GM12878 (cell line): ENCODE measurements around the gene TPGS1. TPM values are rescaled to one million over a fixed set of nuclear protein-coding genes. Genes with fewer than 3 reads are reported as not detected.

Source experiments
- ATAC-seq: fragments of 200-7000 bp; cut with Tn5 transposase; 3 replicates; pipeline ENCODE4 v1.9.1; 2020; ENCODE audit warnings: mild to moderate bottlenecking, moderate library complexity
- BruUV-seq: library from RNA; stranded (reverse); fragments of 400-500 nt; replicated peaks from 2 replicates; lab custom pipeline; 2021; lab: Mats Ljungman, UMichigan
- CTCF ChIA-PET: fragments of 300-600 bp; sonication (Branson Sonifier 250); formaldehyde crosslinking; extraction: SDS; loops from one replicate; lab custom pipeline; 2021; ENCODE audit warnings: inconsistent platforms; lab: Yijun Ruan, JAX
- POLR2A ChIA-PET: fragments of 350-600 bp; formaldehyde crosslinking; extraction: SDS; loops from one replicate; lab custom pipeline; 2021; ENCODE audit warnings: inconsistent platforms; lab: Charles Lee
- RAD21 ChIA-PET: fragments of 300-600 bp; sonication (Branson Sonifier 250); formaldehyde crosslinking; loops from one replicate; lab custom pipeline; 2023; ENCODE audit warnings: antibody characterized with exemption; ENCODE audit not compliant: unreplicated experiment; lab: Charles Lee
- SMC1A ChIA-PET: fragments of 300-600 bp; sonication (Branson Sonifier 250); formaldehyde crosslinking; loops from one replicate; lab custom pipeline; 2023; ENCODE audit not compliant: unreplicated experiment, uncharacterized antibody; lab: Charles Lee
- DNase-seq: peaks from one replicate; pipeline ENCODE4 v3.0.0-alpha.2; 2011; ENCODE audit warnings: low read depth, low spot score
- FAIRE-seq: peaks from 3 replicates; lab custom pipeline; 2011; peaks lifted over from hg19 to GRCh38; lab: Jason Lieb, UNC
- H2AFZ ChIP-seq: 2 replicates; pipeline ENCODE4 v1.6.0; 2011; ENCODE audit warnings: low read depth, low read length, control low read depth; ENCODE audit not compliant: control insufficient read depth
- H3K27ac ChIP-seq: 2 replicates; pipeline ENCODE4 v1.5.1; 2011; ENCODE audit warnings: control low read depth; ENCODE audit not compliant: control insufficient read depth, insufficient read depth
- H3K27me3 ChIP-seq, 2 experiments: replicated peaks in 1 of 2; 2 replicates each; pipeline versions ENCODE4 v1.6.0 to v1.6.1; 2011; ENCODE audit warnings: low read length in 1 of 2; ENCODE audit not compliant: control insufficient read depth in 2 of 2, insufficient read depth in 2 of 2
- H3K36me3 ChIP-seq, 2 experiments: 2 replicates each; pipeline ENCODE4 v1.5.1; 2011; ENCODE audit warnings: low read length in 1 of 2; ENCODE audit not compliant: control insufficient read depth in 2 of 2, insufficient read depth in 2 of 2
- H3K4me1 ChIP-seq: 2 replicates; pipeline ENCODE4 v1.6.1; 2011; ENCODE audit warnings: mild to moderate bottlenecking, low read length, moderate library complexity, mixed read lengths; ENCODE audit not compliant: control insufficient read depth, insufficient read depth
- H3K4me2 ChIP-seq: 2 replicates; pipeline ENCODE4 v1.6.0; 2011; ENCODE audit warnings: control low read depth; ENCODE audit not compliant: control insufficient read depth, insufficient read depth
- H3K4me3 ChIP-seq: fragments of 200-600 bp; sonication (generic); 2 replicates; pipeline ENCODE4 v1.5.1; 2016
- H3K79me2 ChIP-seq: 2 replicates; pipeline ENCODE4 v1.6.0; 2011; ENCODE audit warnings: low read length; ENCODE audit not compliant: control insufficient read depth, insufficient read depth
- H3K9ac ChIP-seq: 2 replicates; pipeline ENCODE4 v1.8.0; 2011; ENCODE audit warnings: low read length, control low read depth, mixed read lengths; ENCODE audit not compliant: control insufficient read depth, insufficient read depth
- H3K9me3 ChIP-seq: replicated peaks from 3 replicates; pipeline ENCODE4 v1.5.1; 2011; ENCODE audit warnings: mild to moderate bottlenecking, low read length; ENCODE audit not compliant: control insufficient read depth, insufficient read depth
- H4K20me1 ChIP-seq: 2 replicates; pipeline ENCODE4 v1.6.0; 2011; ENCODE audit not compliant: control insufficient read depth, insufficient read depth
- BACH1 ChIP-seq: fragments of 450-650 bp; IDR thresholded peaks from 2 replicates; pipeline ENCODE4 v1.6.1; 2017; ENCODE audit warnings: mild to moderate bottlenecking, borderline replicate concordance
- HDGF ChIP-seq: fragments of 450-650 bp; IDR thresholded peaks from 2 replicates; pipeline ENCODE4 v1.6.1; 2016; ENCODE audit warnings: antibody characterized with exemption
- PAX8 ChIP-seq: fragments of 450-650 bp; IDR thresholded peaks from 2 replicates; pipeline ENCODE4 v1.6.1; 2017; ENCODE audit warnings: mild to moderate bottlenecking, moderate library complexity
- POLR2AphosphoS2 ChIP-seq: IDR thresholded peaks from 2 replicates; pipeline ENCODE4 v1.6.1; 2011; ENCODE audit warnings: low read depth, mild to moderate bottlenecking, low read length, improper control_type of control experiment, moderate library complexity
- WGBS: methylation state at CpG from one replicate; pipeline ENCODE4 v1.1.6; 2016; ENCODE audit warnings: low lambda C conversion rate; ENCODE audit not compliant: insufficient replicate concordance, insufficient coverage; ENCODE audit errors: missing lambda C conversion rate; 5-methylcytosine and 5-hydroxymethylcytosine counted together
- in situ Hi-C: fragments of 300-500 bp; cut with MboI; formaldehyde crosslinking; loops from 9 replicates; pipeline ENCODE4 v1.14.3; 2018; ENCODE audit warnings: mixed read lengths
- intact Hi-C: fragments of 100-400 bp; cut with micrococcal nuclease; formaldehyde crosslinking; loops from one replicate; pipeline ENCODE4 v1.14.2; 2022; ENCODE audit not compliant: unreplicated experiment
- polyA plus RNA-seq, 11 experiments: library from polyadenylated mRNA; depleted of rRNA in 4 of 11; unstranded in 6 of 11; stranded (reverse) in 5 of 11; fragments of >200 nt; fragmentation: Nextera tagmentation in 4 of 11; fragmentation: Illumina TruSeq in 1 of 11; extraction: Ambion mirVana in 4 of 11; extraction: Trizol in 1 of 11; gene quantifications; 1 replicate in 1 of 11; 2 replicates in 10 of 11; pipeline versions ENCODE4 v1.2.1 to v1.2.3, GENCODE V29; 2011 to 2016; ENCODE audit warnings: inconsistent platforms in 2 of 11, missing spikeins in 2 of 11, low read depth in 1 of 11
- total RNA-seq, 4 experiments: library from RNA; depleted of rRNA in 3 of 4; stranded (reverse); fragments of >200 nt in 3 of 4; fragmentation: Illumina TruSeq in 1 of 4; extraction: Trizol in 1 of 4; gene quantifications; 2 replicates each; pipeline versions ENCODE4 v1.2.1 to v1.2.3, GENCODE V29; 2013 to 2021
- TF ChIP-seq, protein P1 (sequence below): fragments of 450-650 bp; IDR thresholded peaks from 2 replicates; pipeline ENCODE4 v1.6.1; 2017; ENCODE audit warnings: mild to moderate bottlenecking, moderate library complexity

Gene TPGS1
- total and polyA plus RNA-seq, 10 of the 15 experiments (the other 5 are each of a cell fraction or from before 2014, with no cell fraction given): 0.24 to 24.7 (median 7.7) TPM; not detected in 2

DNA sequence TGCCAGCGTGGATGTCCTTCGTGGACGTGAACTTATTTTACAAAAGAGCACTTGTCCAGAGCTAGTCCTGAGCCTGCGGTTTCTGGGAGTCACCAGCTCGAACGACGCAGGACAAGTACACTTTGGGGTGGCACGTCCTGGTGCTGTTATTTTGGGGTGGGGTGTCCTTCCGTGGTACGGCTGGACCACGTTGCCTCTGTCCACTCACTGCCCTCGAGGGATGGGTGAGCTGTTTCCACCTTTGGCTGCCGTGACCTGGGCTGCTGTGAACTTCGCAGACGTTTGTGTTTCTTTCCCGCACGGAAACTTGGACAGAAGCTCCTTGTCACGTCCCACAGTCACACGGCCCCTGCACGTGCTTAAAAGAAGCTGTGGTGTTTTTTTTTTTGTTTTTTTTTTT, 47.5 kb downstream of the TPGS1 start:
- H3K9me3 ChIP-seq: no peaks in the 10 kb centered on the region
- ATAC-seq (no peak), FAIRE-seq (no peak), DNase-seq (no peak)
- H3K79me2 ChIP-seq: no peaks in the 10 kb centered on the region
- H3K27me3 ChIP-seq: no peaks in the 10 kb centered on the region
- POLR2A ChIA-PET: interaction anchor here (0.6 kb wide), 2 partner anchors 20 to 859 kb away, joined by 3 read pairs; no protein-coding TSS in a partner anchor
- SMC1A ChIA-PET: no interaction called here
- H3K4me3 ChIP-seq: no peak overlapping the region
- RAD21 ChIA-PET: no interaction called here
- TF ChIP-seq PAX8 (no peak), POLR2AphosphoS2 (no peak), BACH1 (no peak), HDGF (no peak)
- TF ChIP-seq, protein P1, sequence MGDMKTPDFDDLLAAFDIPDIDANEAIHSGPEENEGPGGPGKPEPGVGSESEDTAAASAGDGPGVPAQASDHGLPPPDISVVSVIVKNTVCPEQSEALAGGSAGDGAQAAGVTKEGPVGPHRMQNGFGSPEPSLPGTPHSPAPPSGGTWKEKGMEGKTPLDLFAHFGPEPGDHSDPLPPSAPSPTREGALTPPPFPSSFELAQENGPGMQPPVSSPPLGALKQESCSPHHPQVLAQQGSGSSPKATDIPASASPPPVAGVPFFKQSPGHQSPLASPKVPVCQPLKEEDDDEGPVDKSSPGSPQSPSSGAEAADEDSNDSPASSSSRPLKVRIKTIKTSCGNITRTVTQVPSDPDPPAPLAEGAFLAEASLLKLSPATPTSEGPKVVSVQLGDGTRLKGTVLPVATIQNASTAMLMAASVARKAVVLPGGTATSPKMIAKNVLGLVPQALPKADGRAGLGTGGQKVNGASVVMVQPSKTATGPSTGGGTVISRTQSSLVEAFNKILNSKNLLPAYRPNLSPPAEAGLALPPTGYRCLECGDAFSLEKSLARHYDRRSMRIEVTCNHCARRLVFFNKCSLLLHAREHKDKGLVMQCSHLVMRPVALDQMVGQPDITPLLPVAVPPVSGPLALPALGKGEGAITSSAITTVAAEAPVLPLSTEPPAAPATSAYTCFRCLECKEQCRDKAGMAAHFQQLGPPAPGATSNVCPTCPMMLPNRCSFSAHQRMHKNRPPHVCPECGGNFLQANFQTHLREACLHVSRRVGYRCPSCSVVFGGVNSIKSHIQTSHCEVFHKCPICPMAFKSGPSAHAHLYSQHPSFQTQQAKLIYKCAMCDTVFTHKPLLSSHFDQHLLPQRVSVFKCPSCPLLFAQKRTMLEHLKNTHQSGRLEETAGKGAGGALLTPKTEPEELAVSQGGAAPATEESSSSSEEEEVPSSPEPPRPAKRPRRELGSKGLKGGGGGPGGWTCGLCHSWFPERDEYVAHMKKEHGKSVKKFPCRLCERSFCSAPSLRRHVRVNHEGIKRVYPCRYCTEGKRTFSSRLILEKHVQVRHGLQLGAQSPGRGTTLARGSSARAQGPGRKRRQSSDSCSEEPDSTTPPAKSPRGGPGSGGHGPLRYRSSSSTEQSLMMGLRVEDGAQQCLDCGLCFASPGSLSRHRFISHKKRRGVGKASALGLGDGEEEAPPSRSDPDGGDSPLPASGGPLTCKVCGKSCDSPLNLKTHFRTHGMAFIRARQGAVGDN: no peak
- H3K9ac ChIP-seq: no peak overlapping the region
- intact Hi-C loops: no loop called here
- no peak overlapping the region for H2AFZ ChIP-seq
- CTCF ChIA-PET: no interaction called here
- H4K20me1 ChIP-seq: no peaks in the 10 kb centered on the region
- BruUV-seq: no TSS peak
- no peak overlapping the region for H3K27ac ChIP-seq
- WGBS: 39% methylated on average over 20 of the region's 20 CpGs
- H3K4me2 ChIP-seq: no peak overlapping the region
- no peaks in the 10 kb centered on the region for H3K36me3 ChIP-seq
- in situ Hi-C loops: no loop called here
- no peaks in the 10 kb centered on the region for H3K4me1 ChIP-seq
